ENCODE data around the gene MORC4. TPM values are rescaled to one million over a fixed set of nuclear protein-coding genes. Genes with fewer than 3 reads are reported as not detected.

MORC4 gene
- total RNA-seq, 1 donor from 2014 or later, result 5.7 TPM

DNA sequence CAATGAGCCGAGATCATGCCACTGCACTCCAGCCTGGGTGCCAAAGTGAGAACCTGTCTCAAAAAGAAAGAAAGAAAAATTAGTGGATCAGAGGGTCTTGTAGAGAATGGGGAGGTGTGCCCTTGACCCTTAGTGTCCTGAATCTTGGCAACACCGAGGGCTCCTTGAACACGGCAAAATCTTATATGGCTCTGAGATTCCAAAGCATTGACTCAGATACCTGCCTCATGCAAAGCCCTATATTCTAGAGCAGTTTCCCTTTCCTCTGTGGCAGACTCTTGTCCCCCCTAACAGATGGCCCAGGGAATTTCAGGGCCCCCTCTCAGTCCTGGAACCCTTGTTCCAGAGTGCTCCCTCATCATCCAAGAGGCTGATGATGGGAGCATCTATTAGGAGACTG is 73.0 kb downstream of the MORC4 start:
- intact Hi-C loops (cut with micrococcal nuclease), result no loop called here
- Mint-ChIP-seq H3K9me3 (no peaks in the 10 kb centered on the region), H3K36me3 (ENCODE audit: low read depth) (no peaks in the 10 kb centered on the region), H3K27me3 (ENCODE audit: low read depth) (no peaks in the 10 kb centered on the region), H3K27ac (no peak overlapping the region), H3K4me3 (ENCODE audit: low read depth) (no peak overlapping the region), H3K4me1 (ENCODE audit: low read depth) (no peaks in the 10 kb centered on the region)
- DNase-seq (ENCODE audit: low spot score), result no peak

DNA sequence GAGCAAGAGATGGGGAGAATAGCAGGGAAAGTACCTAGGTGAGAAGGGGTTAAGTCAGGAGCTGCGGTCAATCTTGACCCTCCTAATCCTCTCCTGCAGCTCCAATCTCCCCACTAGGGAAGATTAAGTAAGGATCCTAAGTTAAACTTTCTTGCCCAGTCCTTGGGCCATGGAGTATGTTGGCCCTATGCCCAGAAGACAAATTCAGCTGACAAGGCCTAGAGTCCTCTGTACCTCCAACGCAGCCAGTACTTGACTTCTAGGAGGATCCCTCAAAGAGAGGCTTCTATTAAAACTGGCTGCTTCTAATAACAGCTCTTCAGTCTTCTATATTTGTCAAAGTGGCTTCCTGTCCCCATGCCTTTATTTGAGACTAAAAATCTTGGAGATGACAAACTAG is 78.4 kb downstream of the MORC4 start:
- Mint-ChIP-seq H3K4me3 (ENCODE audit: low read depth) (no peak overlapping the region), H3K27ac (no peak overlapping the region), H3K9me3 (no peaks in the 10 kb centered on the region), H3K36me3 (ENCODE audit: low read depth) (no peaks in the 10 kb centered on the region), H3K4me1 (ENCODE audit: low read depth) (peaks cover 1% of the 10 kb centered on the region), H3K27me3 (ENCODE audit: low read depth) (peaks cover 4% of the 10 kb centered on the region)
- intact Hi-C loops (cut with micrococcal nuclease), result no loop called here
- no peak for DNase-seq (ENCODE audit: low spot score)

GRCh38 chrX:106919932-106920452 is 80.0 kb downstream of the MORC4 start, which contains the start of gene CLDN2:
Gene CLDN2, plus strand, starts transcription at chrX:106920402. Its CDS starts 7,827 bp downstream, at chrX:106928229.
- intact Hi-C loops (cut with micrococcal nuclease), result no loop called here
- Mint-ChIP-seq H3K36me3 (ENCODE audit: low read depth) (no peaks in the 10 kb centered on the region), H3K9me3 (no peaks in the 10 kb centered on the region), H3K4me1 (ENCODE audit: low read depth) (peaks cover 1% of the 10 kb centered on the region), H3K27ac (no peak within 1 kb of the TSS), H3K4me3 (ENCODE audit: low read depth) (no peak within 1 kb of the TSS), H3K27me3 (ENCODE audit: low read depth) (peaks cover 7% of the 10 kb centered on the region)
- no peak for DNase-seq (ENCODE audit: low spot score)

- Mint-ChIP-seq H3K27ac (no peak overlapping the region), H3K4me1 (ENCODE audit: low read depth) (peaks cover 1% of the 10 kb centered on the region), H3K36me3 (ENCODE audit: low read depth) (no peaks in the 10 kb centered on the region), H3K27me3 (ENCODE audit: low read depth) (peaks cover 7% of the 10 kb centered on the region), H3K9me3 (no peaks in the 10 kb centered on the region), H3K4me3 (ENCODE audit: low read depth) (no peak overlapping the region)
- intact Hi-C loops (cut with micrococcal nuclease), result no loop called here
- DNase-seq (ENCODE audit: low spot score), result no peak
These were observed 82.0 kb downstream of the MORC4 start for GRCh38 chrX:106917830-106918500.

DNA sequence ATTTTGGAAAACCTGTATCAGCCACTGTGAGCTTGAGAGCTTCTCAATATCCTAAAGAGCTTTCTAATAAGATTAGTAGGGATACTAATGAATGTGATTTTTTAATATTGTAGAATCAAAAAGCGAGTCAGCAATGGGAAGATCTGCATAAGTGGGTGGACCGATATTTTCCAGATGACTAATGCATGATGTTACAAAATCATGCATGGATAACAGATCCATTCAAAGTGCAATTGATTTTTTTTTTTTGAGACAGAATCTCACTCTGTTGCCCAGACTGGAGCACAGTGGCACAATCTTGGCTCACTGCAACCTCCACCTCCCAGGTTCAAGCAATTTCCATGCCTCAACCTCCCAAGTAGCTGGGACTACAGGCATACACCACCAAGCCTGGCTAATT is 87.1 kb downstream of the MORC4 start:
- Mint-ChIP-seq H3K4me3 (ENCODE audit: low read depth) (no peak overlapping the region), H3K4me1 (ENCODE audit: low read depth) (no peaks in the 10 kb centered on the region), H3K9me3 (no peaks in the 10 kb centered on the region), H3K27ac (no peak overlapping the region), H3K36me3 (ENCODE audit: low read depth) (no peaks in the 10 kb centered on the region), H3K27me3 (ENCODE audit: low read depth) (peaks cover 7% of the 10 kb centered on the region)
- intact Hi-C loops (cut with micrococcal nuclease), result no loop called here
- DNase-seq (ENCODE audit: low spot score), result no peak

- H3K27me3 Mint-ChIP-seq (ENCODE audit: low read depth), result no peaks in the 10 kb centered on the region
- intact Hi-C loops (cut with micrococcal nuclease), result no loop called here
- no peaks in the 10 kb centered on the region for H3K9me3 Mint-ChIP-seq
- no peaks in the 10 kb centered on the region for H3K36me3 Mint-ChIP-seq (ENCODE audit: low read depth)
- H3K27ac Mint-ChIP-seq, result no peak overlapping the region
- H3K4me1 Mint-ChIP-seq (ENCODE audit: low read depth), result no peaks in the 10 kb centered on the region
- no peak for DNase-seq (ENCODE audit: low spot score)
- H3K4me3 Mint-ChIP-seq (ENCODE audit: low read depth), result no peak overlapping the region
These were observed 93.7 kb downstream of the MORC4 start for GRCh38 chrX:106906361-106906760.

GRCh38 chrX:106905064-106905708 is 94.8 kb downstream of the MORC4 start:
- H3K27me3 Mint-ChIP-seq (ENCODE audit: low read depth), result no peaks in the 10 kb centered on the region
- no peaks in the 10 kb centered on the region for H3K36me3 Mint-ChIP-seq (ENCODE audit: low read depth)
- H3K4me3 Mint-ChIP-seq (ENCODE audit: low read depth), result no peak overlapping the region
- intact Hi-C loops (cut with micrococcal nuclease), result no loop called here
- H3K4me1 Mint-ChIP-seq (ENCODE audit: low read depth), result no peaks in the 10 kb centered on the region
- no peaks in the 10 kb centered on the region for H3K9me3 Mint-ChIP-seq
- DNase-seq (ENCODE audit: low spot score), result no peak
- no peak overlapping the region for H3K27ac Mint-ChIP-seq

- Mint-ChIP-seq H3K4me1 (ENCODE audit: low read depth) (no peaks in the 10 kb centered on the region), H3K27ac (no peak overlapping the region), H3K36me3 (ENCODE audit: low read depth) (no peaks in the 10 kb centered on the region), H3K4me3 (ENCODE audit: low read depth) (no peak overlapping the region), H3K27me3 (ENCODE audit: low read depth) (no peaks in the 10 kb centered on the region), H3K9me3 (no peaks in the 10 kb centered on the region)
- intact Hi-C loops (cut with micrococcal nuclease), result no loop called here
- no peak for DNase-seq (ENCODE audit: low spot score)
These were observed 96.0 kb downstream of the MORC4 start for GRCh38 chrX:106903856-106904528.

DNA sequence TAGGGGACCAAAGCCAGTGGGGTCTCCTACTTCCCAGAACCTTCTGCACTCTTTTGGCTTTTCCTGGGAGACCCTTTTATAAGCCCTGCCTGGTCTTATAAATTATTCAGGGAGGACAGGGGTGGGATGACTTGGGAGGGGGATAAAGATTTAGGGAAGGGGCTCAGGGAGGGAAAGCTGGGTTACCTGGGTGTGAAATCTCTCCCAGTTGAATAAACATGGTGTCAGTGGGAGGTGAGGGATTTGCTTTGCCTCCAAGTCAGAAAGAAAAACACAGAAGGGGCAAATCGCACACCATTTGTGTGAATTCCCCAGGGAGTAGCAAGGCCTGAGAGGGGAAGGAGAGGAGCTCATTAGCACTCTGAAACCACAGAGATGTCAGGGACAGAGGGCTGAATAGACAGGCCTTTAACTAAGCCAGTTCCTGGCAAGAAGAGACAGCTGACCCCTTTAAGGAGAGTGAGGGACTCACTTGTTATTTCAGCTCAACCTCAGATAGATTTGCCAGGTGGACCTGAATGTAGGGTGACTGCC is 96.7 kb downstream of the MORC4 start, which contains the start of gene RIPPLY1:
Gene RIPPLY1, minus strand, starts transcription at position 51 of the 534 bp plus-strand sequence. CDS start 54 bp downstream, outside the sequence.
- Mint-ChIP-seq H3K36me3 (ENCODE audit: low read depth) (no peaks in the 10 kb centered on the region), H3K27me3 (ENCODE audit: low read depth) (no peaks in the 10 kb centered on the region), H3K4me3 (ENCODE audit: low read depth) (no peak within 1 kb of the TSS), H3K27ac (no peak within 1 kb of the TSS), H3K4me1 (ENCODE audit: low read depth) (no peaks in the 10 kb centered on the region), H3K9me3 (no peaks in the 10 kb centered on the region)
- intact Hi-C loops (cut with micrococcal nuclease), result no loop called here
- DNase-seq (ENCODE audit: low spot score), result no peak

- no peaks in the 10 kb centered on the region for H3K9me3 Mint-ChIP-seq
- no peaks in the 10 kb centered on the region for H3K4me1 Mint-ChIP-seq (ENCODE audit: low read depth)
- no peak overlapping the region for H3K4me3 Mint-ChIP-seq (ENCODE audit: low read depth)
- H3K27me3 Mint-ChIP-seq (ENCODE audit: low read depth), result no peaks in the 10 kb centered on the region
- H3K27ac Mint-ChIP-seq, result no peak overlapping the region
- intact Hi-C loops (cut with micrococcal nuclease), result no loop called here
- no peak for DNase-seq (ENCODE audit: low spot score)
- H3K36me3 Mint-ChIP-seq (ENCODE audit: low read depth), result no peaks in the 10 kb centered on the region
These were observed 97.3 kb downstream of the MORC4 start for GRCh38 chrX:106902684-106903083.

- intact Hi-C loops (cut with micrococcal nuclease), result no loop called here
- DNase-seq (ENCODE audit: low spot score), result no peak
- Mint-ChIP-seq H3K27ac (no peak overlapping the region), H3K27me3 (ENCODE audit: low read depth) (no peaks in the 10 kb centered on the region), H3K36me3 (ENCODE audit: low read depth) (no peaks in the 10 kb centered on the region), H3K4me1 (ENCODE audit: low read depth) (no peaks in the 10 kb centered on the region), H3K4me3 (ENCODE audit: low read depth) (no peak overlapping the region), H3K9me3 (no peaks in the 10 kb centered on the region)
These were observed 98.2 kb downstream of the MORC4 start for GRCh38 chrX:106901781-106902219.

- DNase-seq (ENCODE audit: low spot score), result no peak
- no peak overlapping the region for H3K4me3 Mint-ChIP-seq (ENCODE audit: low read depth)
- H3K27me3 Mint-ChIP-seq (ENCODE audit: low read depth), result no peaks in the 10 kb centered on the region
- no peaks in the 10 kb centered on the region for H3K36me3 Mint-ChIP-seq (ENCODE audit: low read depth)
- no peaks in the 10 kb centered on the region for H3K9me3 Mint-ChIP-seq
- H3K27ac Mint-ChIP-seq, result no peak overlapping the region
- intact Hi-C loops (cut with micrococcal nuclease), result no loop called here
- H3K4me1 Mint-ChIP-seq (ENCODE audit: low read depth), result no peaks in the 10 kb centered on the region
These were observed 98.7 kb downstream of the MORC4 start for GRCh38 chrX:106901341-106901740.

Data from activated T-helper 2 cell treated with anti-CD3 and anti-CD28 coated beads, Interferon-gamma antibody, Interleukin-2, Interleukin-4, amounts not matched to agents 10 μg/mL and 5 μg/mL and 100 μg/mL, durations not matched to agents 14 hours and 24 hours and 36 hours (primary cell).